Measurements from ENCODE around the gene ADGRA3.

The ADGRA3 gene

GRCh38 chr4:22546299-22546698 is 30.4 kb upstream of the ADGRA3 start:
- POLR2A ChIA-PET, result no interaction called here
- Histone ChIP-seq H3K9me3 (ENCODE audit: control insufficient read depth, insufficient read depth, low read depth, low read length) (no peaks in the 10 kb centered on the region), H3K4me3 (ENCODE audit: low read depth, low read length) (no peak overlapping the region), H3K4me1 (ENCODE audit: control insufficient read depth, insufficient read depth, low read length) (no peaks in the 10 kb centered on the region), H3K27ac (ENCODE audit: extremely low read depth, low read depth, low read length) (no peak overlapping the region), H3K36me3 (ENCODE audit: control insufficient read depth in 2 of 2, insufficient read depth in 1 of 2, low read length in 2 of 2) (no peaks in the 10 kb centered on the region)
- peak; percentile 59 for TF ChIP-seq ZNF585B (tag by site-specific recombination; IDR thresholded peaks at IDR 0.05)
- TF ChIP-seq ZNF521 (tag by site-specific recombination; IDR thresholded peaks at IDR 0.05), result no peak
- CTCF ChIA-PET, result no interaction called here

DNA sequence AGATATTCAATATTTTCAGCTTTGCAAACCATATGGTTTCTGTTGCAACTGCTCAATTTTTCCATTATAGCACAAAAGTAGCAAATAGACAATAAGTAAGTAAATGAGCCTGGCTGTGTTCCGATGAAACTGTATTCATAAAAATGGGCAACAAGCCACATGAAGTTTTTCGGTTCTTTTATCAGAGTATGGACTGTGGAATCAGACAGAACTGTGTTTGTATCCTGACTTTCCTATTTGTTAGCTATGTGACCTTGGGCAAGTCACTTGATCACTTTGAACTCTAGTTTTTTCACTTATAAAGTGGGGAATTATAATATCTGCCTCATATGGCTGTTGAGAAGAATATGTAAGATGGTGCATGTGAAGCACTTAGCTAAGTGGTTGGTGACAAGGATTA is 23.4 kb upstream of the ADGRA3 start:
- H3K4me3 ChIP-seq (ENCODE audit: low read depth, low read length), result no peak overlapping the region
- no peaks in the 10 kb centered on the region for H3K9me3 ChIP-seq (ENCODE audit: control insufficient read depth, insufficient read depth, low read depth, low read length)
- no peaks in the 10 kb centered on the region for H3K36me3 ChIP-seq (ENCODE audit: control insufficient read depth in 2 of 2, insufficient read depth in 1 of 2, low read length in 2 of 2)
- ChIA-PET POLR2A (no interaction called here), CTCF (no interaction called here)
- no peaks in the 10 kb centered on the region for H3K4me1 ChIP-seq (ENCODE audit: control insufficient read depth, insufficient read depth, low read length)
- no peak overlapping the region for H3K27ac ChIP-seq (ENCODE audit: extremely low read depth, low read depth, low read length)
- TF ChIP-seq ZSCAN16 (tag by site-specific recombination; IDR thresholded peaks at IDR 0.05) (no peak), SALL2 (tag by site-specific recombination; IDR thresholded peaks at IDR 0.05; ENCODE audit: borderline replicate concordance) (no peak), ZBTB11 (tag by site-specific recombination; conservative IDR thresholded peaks at IDR 0.05; ENCODE audit: low read depth) (no peak), ZNF280D (tag by site-specific recombination; IDR thresholded peaks at IDR 0.05) (no peak), ZNF433 (tag by site-specific recombination; IDR thresholded peaks at IDR 0.05; ENCODE audit: low read depth) (no peak), ZNF2 (tag by site-specific recombination; IDR thresholded peaks at IDR 0.05) (no peak), ZNF140 (tag by site-specific recombination; IDR thresholded peaks at IDR 0.05) (no peak), ZNF16 (tag by site-specific recombination; IDR thresholded peaks at IDR 0.05; ENCODE audit: low read depth) (no peak), ZNF146 (tag by site-specific recombination; IDR thresholded peaks at IDR 0.05) (no peak), MYNN (tag by site-specific recombination; IDR thresholded peaks at IDR 0.05; ENCODE audit: borderline replicate concordance) (no peak), HOXD13 (CRISPR knock-in tag; IDR thresholded peaks at IDR 0.05; ENCODE audit: borderline replicate concordance) (no peak), ZFHX2 (tag by site-specific recombination; conservative IDR thresholded peaks at IDR 0.05) (no peak), GLIS2 (tag by site-specific recombination; IDR thresholded peaks at IDR 0.05) (no peak), MEIS1 (CRISPR knock-in tag; IDR thresholded peaks at IDR 0.05; ENCODE audit: borderline replicate concordance) (no peak), OSR2 (tag by site-specific recombination; IDR thresholded peaks at IDR 0.05) (no peak)
- TF ChIP-seq, protein P1, sequence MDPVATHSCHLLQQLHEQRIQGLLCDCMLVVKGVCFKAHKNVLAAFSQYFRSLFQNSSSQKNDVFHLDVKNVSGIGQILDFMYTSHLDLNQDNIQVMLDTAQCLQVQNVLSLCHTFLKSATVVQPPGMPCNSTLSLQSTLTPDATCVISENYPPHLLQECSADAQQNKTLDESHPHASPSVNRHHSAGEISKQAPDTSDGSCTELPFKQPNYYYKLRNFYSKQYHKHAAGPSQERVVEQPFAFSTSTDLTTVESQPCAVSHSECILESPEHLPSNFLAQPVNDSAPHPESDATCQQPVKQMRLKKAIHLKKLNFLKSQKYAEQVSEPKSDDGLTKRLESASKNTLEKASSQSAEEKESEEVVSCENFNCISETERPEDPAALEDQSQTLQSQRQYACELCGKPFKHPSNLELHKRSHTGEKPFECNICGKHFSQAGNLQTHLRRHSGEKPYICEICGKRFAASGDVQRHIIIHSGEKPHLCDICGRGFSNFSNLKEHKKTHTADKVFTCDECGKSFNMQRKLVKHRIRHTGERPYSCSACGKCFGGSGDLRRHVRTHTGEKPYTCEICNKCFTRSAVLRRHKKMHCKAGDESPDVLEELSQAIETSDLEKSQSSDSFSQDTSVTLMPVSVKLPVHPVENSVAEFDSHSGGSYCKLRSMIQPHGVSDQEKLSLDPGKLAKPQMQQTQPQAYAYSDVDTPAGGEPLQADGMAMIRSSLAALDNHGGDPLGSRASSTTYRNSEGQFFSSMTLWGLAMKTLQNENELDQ (tag by site-specific recombination; IDR thresholded peaks at IDR 0.05; ENCODE audit: low read depth), result no peak
- TF ChIP-seq, protein P2, sequence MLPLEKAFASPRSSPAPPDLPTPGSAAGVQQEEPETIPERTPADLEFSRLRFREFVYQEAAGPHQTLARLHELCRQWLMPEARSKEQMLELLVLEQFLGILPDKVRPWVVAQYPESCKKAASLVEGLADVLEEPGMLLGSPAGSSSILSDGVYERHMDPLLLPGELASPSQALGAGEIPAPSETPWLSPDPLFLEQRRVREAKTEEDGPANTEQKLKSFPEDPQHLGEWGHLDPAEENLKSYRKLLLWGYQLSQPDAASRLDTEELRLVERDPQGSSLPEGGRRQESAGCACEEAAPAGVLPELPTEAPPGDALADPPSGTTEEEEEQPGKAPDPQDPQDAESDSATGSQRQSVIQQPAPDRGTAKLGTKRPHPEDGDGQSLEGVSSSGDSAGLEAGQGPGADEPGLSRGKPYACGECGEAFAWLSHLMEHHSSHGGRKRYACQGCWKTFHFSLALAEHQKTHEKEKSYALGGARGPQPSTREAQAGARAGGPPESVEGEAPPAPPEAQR (tag by site-specific recombination; IDR thresholded peaks at IDR 0.05), result no peak
- TF ChIP-seq, protein P3, sequence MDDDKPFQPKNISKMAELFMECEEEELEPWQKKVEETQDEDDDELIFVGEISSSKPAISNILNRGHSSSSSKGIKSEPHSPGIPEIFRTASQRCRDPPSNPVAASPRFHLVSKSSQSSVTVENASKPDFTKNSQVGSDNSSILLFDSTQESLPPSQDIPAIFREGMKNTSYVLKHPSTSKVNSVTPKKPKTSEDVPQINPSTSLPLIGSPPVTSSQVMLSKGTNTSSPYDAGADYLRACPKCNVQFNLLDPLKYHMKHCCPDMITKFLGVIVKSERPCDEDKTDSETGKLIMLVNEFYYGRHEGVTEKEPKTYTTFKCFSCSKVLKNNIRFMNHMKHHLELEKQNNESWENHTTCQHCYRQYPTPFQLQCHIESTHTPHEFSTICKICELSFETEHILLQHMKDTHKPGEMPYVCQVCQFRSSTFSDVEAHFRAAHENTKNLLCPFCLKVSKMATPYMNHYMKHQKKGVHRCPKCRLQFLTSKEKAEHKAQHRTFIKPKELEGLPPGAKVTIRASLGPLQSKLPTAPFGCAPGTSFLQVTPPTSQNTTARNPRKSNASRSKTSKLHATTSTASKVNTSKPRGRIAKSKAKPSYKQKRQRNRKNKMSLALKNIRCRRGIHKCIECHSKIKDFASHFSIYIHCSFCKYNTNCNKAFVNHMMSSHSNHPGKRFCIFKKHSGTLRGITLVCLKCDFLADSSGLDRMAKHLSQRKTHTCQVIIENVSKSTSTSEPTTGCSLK (tag by site-specific recombination; IDR thresholded peaks at IDR 0.05), result no peak

All from HEK293 (cell line).